SK-N-SH treated with all-trans-retinoic acid at 6 μM for 48 hours (cell line): ENCODE data around the gene DNAL4.

Experiments
- ATAC-seq: fragments of 200-7000 bp; cut with Tn5 transposase; 3 replicates; pipeline ENCODE4 v1.9.1; 2020; ENCODE audit warnings: mild to moderate bottlenecking, moderate library complexity
- ARNTL ChIP-seq: fragments of 450-650 bp; formaldehyde crosslinking; IDR thresholded peaks from 2 replicates; pipeline ENCODE4 v1.5.0; 2020; ENCODE audit warnings: low read depth, mild to moderate bottlenecking, moderate library complexity, borderline replicate concordance
- BACH2 ChIP-seq: fragments of 250-450 bp; sonication (Bioruptor Pico); IDR thresholded peaks from 2 replicates; pipeline ENCODE4 v1.9.0; 2021; ENCODE audit warnings: mild to moderate bottlenecking, borderline replicate concordance
- CSRNP3 ChIP-seq: fragments of 250-450 bp; sonication (Bioruptor Pico); IDR thresholded peaks from 2 replicates; pipeline ENCODE4 v1.5.1; 2021; ENCODE audit warnings: mild to moderate bottlenecking, moderate library complexity
- ESRRG ChIP-seq: fragments of 250-450 bp; sonication (Bioruptor Pico); IDR thresholded peaks from 2 replicates; pipeline ENCODE4 v1.6.1; 2021; ENCODE audit warnings: mild to moderate bottlenecking
- OSR1 ChIP-seq: fragments of 250-450 bp; sonication (Bioruptor Pico); IDR thresholded peaks from 2 replicates; pipeline ENCODE4 v1.8.0; 2022; ENCODE audit warnings: moderate library complexity, mild to moderate bottlenecking, inconsistent platforms
- POU6F1 ChIP-seq: fragments of 250-450 bp; sonication (Bioruptor Pico); IDR thresholded peaks from 2 replicates; pipeline ENCODE4 v1.8.0; 2021; ENCODE audit warnings: low read depth, mild to moderate bottlenecking, moderate library complexity, borderline replicate concordance
- PPARA ChIP-seq: fragments of 250-450 bp; sonication (Bioruptor Pico); IDR thresholded peaks from 2 replicates; pipeline ENCODE4 v1.5.0; 2020; ENCODE audit warnings: mild to moderate bottlenecking, borderline replicate concordance
- RARB ChIP-seq: fragments of 250-450 bp; sonication (Bioruptor Pico); IDR thresholded peaks from 2 replicates; pipeline ENCODE4 v1.8.0; 2021; ENCODE audit warnings: mild to moderate bottlenecking, moderate library complexity
- SNAI2 ChIP-seq: fragments of 250-450 bp; sonication (Bioruptor Pico); IDR thresholded peaks from 2 replicates; pipeline ENCODE4 v1.5.0; 2020; ENCODE audit warnings: mild to moderate bottlenecking, moderate library complexity
- TCF4 ChIP-seq: fragments of 250-450 bp; sonication (Bioruptor Pico); IDR thresholded peaks from 2 replicates; pipeline ENCODE4 v1.8.0; 2021; ENCODE audit warnings: mild to moderate bottlenecking, moderate library complexity, borderline replicate concordance
- TOX ChIP-seq: fragments of 250-450 bp; sonication (Bioruptor Pico); IDR thresholded peaks from 2 replicates; pipeline ENCODE4 v1.8.0; 2021; ENCODE audit warnings: mild to moderate bottlenecking, moderate library complexity, borderline replicate concordance
- TSHZ2 ChIP-seq: fragments of 250-450 bp; sonication (Bioruptor Pico); IDR thresholded peaks from 2 replicates; pipeline ENCODE4 v1.5.0; 2020; ENCODE audit warnings: mild to moderate bottlenecking, moderate library complexity
- ZC3H10 ChIP-seq: fragments of 250-450 bp; sonication (Bioruptor Pico); IDR thresholded peaks from 2 replicates; pipeline ENCODE4 v1.5.1; 2021; ENCODE audit warnings: mild to moderate bottlenecking, moderate library complexity
- ZFP3 ChIP-seq: fragments of 250-450 bp; sonication (Bioruptor Pico); IDR thresholded peaks from 2 replicates; pipeline ENCODE4 v1.5.0; 2020; ENCODE audit warnings: mild to moderate bottlenecking, moderate library complexity
- ZFP30 ChIP-seq: fragments of 450-650 bp; formaldehyde crosslinking; IDR thresholded peaks from 2 replicates; pipeline ENCODE4 v1.5.0; 2022; ENCODE audit warnings: mild to moderate bottlenecking, moderate library complexity
- ZNF565 ChIP-seq: fragments of 450-650 bp; formaldehyde crosslinking; conservative IDR thresholded peaks from 2 replicates; pipeline ENCODE4 v1.5.0; 2020; ENCODE audit warnings: low read depth, mild to moderate bottlenecking, moderate library complexity
- ZNF70 ChIP-seq: fragments of 450-650 bp; formaldehyde crosslinking; IDR thresholded peaks from 2 replicates; pipeline ENCODE4 v1.5.0; 2020; ENCODE audit warnings: mild to moderate bottlenecking, moderate library complexity
- ZNF8 ChIP-seq: fragments of 450-650 bp; formaldehyde crosslinking; IDR thresholded peaks from 2 replicates; pipeline ENCODE4 v1.5.0; 2020; ENCODE audit warnings: mild to moderate bottlenecking, moderate library complexity
- TF ChIP-seq, protein P1 (sequence below): fragments of 250-450 bp; sonication (Bioruptor Pico); IDR thresholded peaks from 2 replicates; pipeline ENCODE4 v1.5.1; 2020; ENCODE audit warnings: low read depth, mild to moderate bottlenecking, moderate library complexity
- TF ChIP-seq, protein P2 (sequence below): fragments of 250-450 bp; sonication (Bioruptor Pico); IDR thresholded peaks from 2 replicates; pipeline ENCODE4 v1.8.0; 2020; ENCODE audit warnings: mild to moderate bottlenecking, moderate library complexity, borderline replicate concordance

The DNAL4 gene

GRCh38 chr22:38735126-38735464 lies 58.8 kb downstream of the DNAL4 start (continued):
- TF ChIP-seq, protein P1, sequence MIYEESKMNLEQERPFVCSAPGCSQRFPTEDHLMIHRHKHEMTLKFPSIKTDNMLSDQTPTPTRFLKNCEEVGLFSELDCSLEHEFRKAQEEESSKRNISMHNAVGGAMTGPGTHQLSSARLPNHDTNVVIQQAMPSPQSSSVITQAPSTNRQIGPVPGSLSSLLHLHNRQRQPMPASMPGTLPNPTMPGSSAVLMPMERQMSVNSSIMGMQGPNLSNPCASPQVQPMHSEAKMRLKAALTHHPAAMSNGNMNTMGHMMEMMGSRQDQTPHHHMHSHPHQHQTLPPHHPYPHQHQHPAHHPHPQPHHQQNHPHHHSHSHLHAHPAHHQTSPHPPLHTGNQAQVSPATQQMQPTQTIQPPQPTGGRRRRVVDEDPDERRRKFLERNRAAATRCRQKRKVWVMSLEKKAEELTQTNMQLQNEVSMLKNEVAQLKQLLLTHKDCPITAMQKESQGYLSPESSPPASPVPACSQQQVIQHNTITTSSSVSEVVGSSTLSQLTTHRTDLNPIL (CRISPR knock-in tag): no peak
- TF ChIP-seq ESRRG (no peak), TSHZ2 (no peak)

DNA sequence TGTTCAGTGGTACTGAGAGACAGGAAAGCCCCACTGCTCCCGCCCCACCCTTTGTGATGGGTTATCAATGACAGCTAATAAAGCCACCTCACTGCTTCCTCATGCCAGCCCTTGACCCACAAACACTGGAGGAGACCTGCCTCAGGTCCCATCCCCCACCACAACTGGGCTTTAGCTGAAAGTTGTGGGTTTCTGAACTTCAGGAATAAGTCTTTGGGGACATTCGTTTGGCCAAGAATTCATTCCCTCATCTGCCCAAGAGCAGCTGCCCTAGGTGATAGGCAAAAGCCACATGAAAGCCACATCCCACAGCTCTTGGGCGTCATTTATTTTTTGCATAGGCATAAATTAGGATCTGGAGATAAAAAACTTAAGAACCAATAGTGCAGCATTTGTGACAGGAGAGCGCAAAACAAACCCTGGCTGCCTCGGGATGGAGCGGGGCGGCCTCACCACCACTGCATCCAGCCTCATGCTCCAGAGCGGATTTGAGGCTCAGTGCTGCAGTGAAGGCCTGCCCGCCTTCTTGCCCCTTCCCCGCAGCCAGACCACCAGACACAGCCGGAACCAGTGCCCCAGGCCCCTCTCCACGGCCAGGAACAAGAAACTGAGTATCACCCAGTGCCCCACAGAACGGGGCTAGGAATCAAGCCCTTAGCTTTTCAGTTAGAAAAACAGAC lies 59.4 kb downstream of the DNAL4 start:
- no peak for TF ChIP-seq SNAI2
- TF ChIP-seq, protein P2, sequence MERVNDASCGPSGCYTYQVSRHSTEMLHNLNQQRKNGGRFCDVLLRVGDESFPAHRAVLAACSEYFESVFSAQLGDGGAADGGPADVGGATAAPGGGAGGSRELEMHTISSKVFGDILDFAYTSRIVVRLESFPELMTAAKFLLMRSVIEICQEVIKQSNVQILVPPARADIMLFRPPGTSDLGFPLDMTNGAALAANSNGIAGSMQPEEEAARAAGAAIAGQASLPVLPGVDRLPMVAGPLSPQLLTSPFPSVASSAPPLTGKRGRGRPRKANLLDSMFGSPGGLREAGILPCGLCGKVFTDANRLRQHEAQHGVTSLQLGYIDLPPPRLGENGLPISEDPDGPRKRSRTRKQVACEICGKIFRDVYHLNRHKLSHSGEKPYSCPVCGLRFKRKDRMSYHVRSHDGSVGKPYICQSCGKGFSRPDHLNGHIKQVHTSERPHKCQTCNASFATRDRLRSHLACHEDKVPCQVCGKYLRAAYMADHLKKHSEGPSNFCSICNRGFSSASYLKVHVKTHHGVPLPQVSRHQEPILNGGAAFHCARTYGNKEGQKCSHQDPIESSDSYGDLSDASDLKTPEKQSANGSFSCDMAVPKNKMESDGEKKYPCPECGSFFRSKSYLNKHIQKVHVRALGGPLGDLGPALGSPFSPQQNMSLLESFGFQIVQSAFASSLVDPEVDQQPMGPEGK (CRISPR knock-in tag): no peak
- no peak for TF ChIP-seq BACH2 (CRISPR knock-in tag)
- no peak for TF ChIP-seq ARNTL (CRISPR knock-in tag)
- no peak for TF ChIP-seq RARB (CRISPR knock-in tag)
- TF ChIP-seq ZC3H10: no peak
- TF ChIP-seq POU6F1 (CRISPR knock-in tag): no peak
- TF ChIP-seq ESRRG: no peak
- no peak for TF ChIP-seq ZNF8 (CRISPR knock-in tag)
- no peak for TF ChIP-seq TCF4 (CRISPR knock-in tag)
- no peak for TF ChIP-seq OSR1
- TF ChIP-seq ZNF70 (CRISPR knock-in tag): no peak
- TF ChIP-seq ZFP30 (CRISPR knock-in tag): no peak
- no peak for TF ChIP-seq ZFP3
- no peak for ATAC-seq

DNA sequence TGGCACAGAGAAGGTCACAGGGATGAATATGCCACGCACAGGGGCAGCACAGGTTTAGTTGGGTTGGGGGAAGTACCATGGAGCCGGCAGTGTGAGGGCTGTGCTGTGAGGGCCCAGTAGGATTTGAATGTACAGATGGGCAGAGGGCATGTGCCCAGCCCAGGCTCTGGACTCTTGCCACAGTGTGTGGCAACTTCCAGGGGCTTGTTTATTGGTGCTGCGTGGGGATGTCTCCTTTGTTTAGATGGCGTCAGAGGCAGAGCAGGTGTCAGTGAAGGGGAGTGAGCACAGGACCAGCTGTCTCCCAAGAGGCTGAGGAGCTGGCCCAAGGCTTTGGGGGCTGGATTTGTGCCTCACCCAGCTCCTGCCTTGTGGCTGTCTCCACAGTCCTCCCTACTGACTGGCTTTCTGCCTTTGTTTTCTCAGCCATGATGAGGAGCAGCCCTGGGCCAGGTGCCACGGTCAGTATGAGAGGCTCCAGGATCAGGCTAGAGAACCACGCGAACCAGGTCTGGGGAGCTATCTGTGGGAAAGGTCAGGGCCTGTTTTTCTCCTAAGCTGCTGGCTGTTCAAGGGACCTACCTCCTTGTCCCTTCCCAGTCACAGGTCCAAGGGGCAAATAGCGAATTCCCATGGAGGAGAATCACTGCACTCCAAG lies 60.1 kb downstream of the DNAL4 start:
- ATAC-seq: no peak
- TF ChIP-seq TSHZ2 (no peak), RARB (CRISPR knock-in tag) (no peak), BACH2 (CRISPR knock-in tag) (no peak), ZNF565 (CRISPR knock-in tag) (no peak), TOX (no peak), PPARA (no peak), ZNF8 (CRISPR knock-in tag) (no peak), CSRNP3 (no peak), ZC3H10 (no peak), ARNTL (CRISPR knock-in tag) (no peak), OSR1 (no peak), ZNF70 (CRISPR knock-in tag) (no peak)
- TF ChIP-seq, protein P1 (CRISPR knock-in tag): no peak
